Measurements from ENCODE around the gene SDF2L1.
"Not testable (repeated sequence)": the region's sequence is repeated elsewhere in the genome, so short reads cannot be mapped to it uniquely, and the experiment has no call there.

Gene SDF2L1

GRCh38 chr22:21637450-21637849 is 4.7 kb upstream of the SDF2L1 start:
- not testable (repeated sequence) for DNase-seq

GRCh38 chr22:21639359-21639758 is 2.7 kb upstream of the SDF2L1 start:
- no peak for DNase-seq

GRCh38 chr22:21640810-21641209 is 1.3 kb upstream of the SDF2L1 start:
- no peak for DNase-seq

- DNase-seq, result no peak
Observed at GRCh38 chr22:21641417-21641788, 699 bp upstream of the SDF2L1 start.

- no peak for DNase-seq
Observed at GRCh38 chr22:21642584-21643448, 714 bp downstream of the SDF2L1 start.

- no peak for DNase-seq
Observed at GRCh38 chr22:21643533-21644357, 1.6 kb downstream of the SDF2L1 start.

GRCh38 chr22:21645513-21645912 is 3.4 kb downstream of the SDF2L1 start:
- DNase-seq, result not testable (repeated sequence)

GRCh38 chr22:21646608-21647590 is 4.8 kb downstream of the SDF2L1 start:
- DNase-seq, result peak; percentile 38

- DNase-seq, result no peak
Observed at GRCh38 chr22:21650280-21650679, 8.2 kb downstream of the SDF2L1 start.

GRCh38 chr22:21650823-21651520 is 8.9 kb downstream of the SDF2L1 start:
- no peak for DNase-seq

- DNase-seq, result no peak
Observed at GRCh38 chr22:21651521-21652009, 9.5 kb downstream of the SDF2L1 start.

GRCh38 chr22:21652010-21652546 is 10.0 kb downstream of the SDF2L1 start:
- DNase-seq, result peak; percentile 83

- DNase-seq, result no peak
Observed at GRCh38 chr22:21652547-21653545, 10.7 kb downstream of the SDF2L1 start.

- DNase-seq, result no peak
Observed at GRCh38 chr22:21657020-21657359, 14.9 kb downstream of the SDF2L1 start.

GRCh38 chr22:21657360-21658032 is 15.4 kb downstream of the SDF2L1 start:
- peak; percentile 59 for DNase-seq

GRCh38 chr22:21659864-21660525 is 17.9 kb downstream of the SDF2L1 start:
- no peak for DNase-seq

GRCh38 chr22:21660904-21661303 is 18.8 kb downstream of the SDF2L1 start:
- DNase-seq, result no peak

GRCh38 chr22:21661991-21662390 is 19.9 kb downstream of the SDF2L1 start:
- DNase-seq, result no peak

- no peak for DNase-seq
Observed at GRCh38 chr22:21663738-21664137, 21.6 kb downstream of the SDF2L1 start.

All from T1000 (cell line).